Neural crest cell (in vitro differentiated cells): Measurements from ENCODE around the gene NID1. TPM values are rescaled to one million over a fixed set of nuclear protein-coding genes. Genes with fewer than 3 reads are reported as not detected.

Source experiments
- DNase-seq: peaks from one replicate; pipeline ENCODE4 v3.0.0; 2021; ENCODE audit warnings: low read depth, mixed read lengths, low spot score
- H3K27ac Mint-ChIP-seq: one replicate; pipeline ENCODE4 v1.8.0; 2021; ENCODE audit warnings: mild to moderate bottlenecking, mixed read lengths; ENCODE audit not compliant: unreplicated experiment
- H3K27me3 Mint-ChIP-seq: 2 replicates; pipeline ENCODE4 v1.8.0; 2021; ENCODE audit warnings: low read depth, mild to moderate bottlenecking, mixed read lengths
- H3K36me3 Mint-ChIP-seq: 2 replicates; pipeline ENCODE4 v1.8.0; 2021; ENCODE audit warnings: low read depth, mild to moderate bottlenecking, mixed read lengths
- H3K4me1 Mint-ChIP-seq: 2 replicates; pipeline ENCODE4 v1.8.0; 2021; ENCODE audit warnings: mixed read lengths
- H3K4me3 Mint-ChIP-seq: one replicate; pipeline ENCODE4 v1.8.0; 2021; ENCODE audit warnings: mild to moderate bottlenecking, mixed read lengths
- H3K9me3 Mint-ChIP-seq: 2 replicates; pipeline ENCODE4 v1.8.0; 2021; ENCODE audit warnings: mixed read lengths
- total RNA-seq: library from RNA; stranded (reverse); gene quantifications from 2 replicates; pipeline ENCODE4 v1.2.1, GENCODE V29; 2021
- TF ChIP-seq, protein P1 (sequence below): fragments of 200-600 bp; sonication (generic); conservative IDR thresholded peaks from 2 replicates; pipeline ENCODE4 v1.5.0; 2021; ENCODE audit warnings: antibody characterized with exemption, mild to moderate bottlenecking

The NID1 gene
- total RNA-seq, 1 donor from 2014 or later = 90.3 TPM

DNA sequence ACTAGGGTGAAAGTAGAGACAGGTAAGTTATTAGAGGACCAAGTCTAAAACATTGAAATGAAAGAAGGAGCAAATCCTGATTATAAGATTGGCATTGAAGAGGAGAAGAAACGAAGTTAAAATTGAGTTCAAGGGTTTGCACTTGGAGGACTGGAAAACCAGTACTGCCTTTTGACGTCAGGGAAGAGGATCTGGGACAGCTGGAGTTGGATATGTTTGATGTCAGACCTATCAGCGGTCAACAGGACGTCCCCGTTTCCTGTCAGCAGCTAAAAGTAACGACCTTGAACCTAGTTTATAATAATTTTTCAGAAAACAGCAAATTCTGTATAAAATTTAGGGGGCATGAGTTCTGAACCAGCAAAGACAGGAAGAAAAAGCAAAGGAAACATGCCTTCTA lies 1.2 kb upstream of the NID1 start:
- TF ChIP-seq, protein P1, sequence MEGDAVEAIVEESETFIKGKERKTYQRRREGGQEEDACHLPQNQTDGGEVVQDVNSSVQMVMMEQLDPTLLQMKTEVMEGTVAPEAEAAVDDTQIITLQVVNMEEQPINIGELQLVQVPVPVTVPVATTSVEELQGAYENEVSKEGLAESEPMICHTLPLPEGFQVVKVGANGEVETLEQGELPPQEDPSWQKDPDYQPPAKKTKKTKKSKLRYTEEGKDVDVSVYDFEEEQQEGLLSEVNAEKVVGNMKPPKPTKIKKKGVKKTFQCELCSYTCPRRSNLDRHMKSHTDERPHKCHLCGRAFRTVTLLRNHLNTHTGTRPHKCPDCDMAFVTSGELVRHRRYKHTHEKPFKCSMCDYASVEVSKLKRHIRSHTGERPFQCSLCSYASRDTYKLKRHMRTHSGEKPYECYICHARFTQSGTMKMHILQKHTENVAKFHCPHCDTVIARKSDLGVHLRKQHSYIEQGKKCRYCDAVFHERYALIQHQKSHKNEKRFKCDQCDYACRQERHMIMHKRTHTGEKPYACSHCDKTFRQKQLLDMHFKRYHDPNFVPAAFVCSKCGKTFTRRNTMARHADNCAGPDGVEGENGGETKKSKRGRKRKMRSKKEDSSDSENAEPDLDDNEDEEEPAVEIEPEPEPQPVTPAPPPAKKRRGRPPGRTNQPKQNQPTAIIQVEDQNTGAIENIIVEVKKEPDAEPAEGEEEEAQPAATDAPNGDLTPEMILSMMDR = no peak
- H3K36me3 Mint-ChIP-seq = peaks cover 2% of the 10 kb centered on the region
- no peak for DNase-seq
- no peak overlapping the region for H3K27ac Mint-ChIP-seq
- H3K9me3 Mint-ChIP-seq = peaks cover 2% of the 10 kb centered on the region
- peaks cover 47% of the 10 kb centered on the region for H3K4me1 Mint-ChIP-seq
- H3K4me3 Mint-ChIP-seq = peak overlapping the region; percentile 81
- peaks cover 31% of the 10 kb centered on the region for H3K27me3 Mint-ChIP-seq

DNA sequence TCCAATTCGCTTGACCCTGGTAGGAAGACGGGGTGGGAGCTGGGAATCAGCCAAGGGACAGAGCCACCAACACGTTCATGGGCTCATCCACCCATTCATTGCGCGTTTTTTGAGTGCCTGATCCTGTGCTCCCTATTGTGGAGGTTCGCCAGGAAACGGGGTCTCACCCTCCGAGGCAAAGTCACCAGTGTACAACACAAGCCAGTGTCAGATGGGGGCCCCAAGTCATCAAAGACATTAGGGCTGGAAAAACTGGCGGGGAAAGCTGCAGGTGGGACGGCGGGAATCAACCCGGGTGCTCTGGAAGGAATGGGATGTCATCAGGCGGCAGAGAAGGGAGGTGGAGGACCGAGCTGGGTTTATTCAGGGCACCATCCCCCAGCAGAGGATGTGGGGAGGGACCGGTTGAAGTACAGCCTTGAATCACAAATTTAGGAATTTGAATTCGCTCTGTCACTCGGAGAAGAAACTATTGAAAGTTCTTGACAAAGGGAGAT lies 667 bp upstream of the NID1 start:
- Mint-ChIP-seq H3K36me3 (peaks cover 6% of the 10 kb centered on the region), H3K4me3 (peak overlapping the region; percentile 81), H3K9me3 (peaks cover under 1% of the 10 kb centered on the region), H3K4me1 (peaks cover 50% of the 10 kb centered on the region), H3K27ac (peak overlapping the region; percentile 60), H3K27me3 (peaks cover 36% of the 10 kb centered on the region)
- TF ChIP-seq, protein P1 = no peak
- no peak for DNase-seq

DNA sequence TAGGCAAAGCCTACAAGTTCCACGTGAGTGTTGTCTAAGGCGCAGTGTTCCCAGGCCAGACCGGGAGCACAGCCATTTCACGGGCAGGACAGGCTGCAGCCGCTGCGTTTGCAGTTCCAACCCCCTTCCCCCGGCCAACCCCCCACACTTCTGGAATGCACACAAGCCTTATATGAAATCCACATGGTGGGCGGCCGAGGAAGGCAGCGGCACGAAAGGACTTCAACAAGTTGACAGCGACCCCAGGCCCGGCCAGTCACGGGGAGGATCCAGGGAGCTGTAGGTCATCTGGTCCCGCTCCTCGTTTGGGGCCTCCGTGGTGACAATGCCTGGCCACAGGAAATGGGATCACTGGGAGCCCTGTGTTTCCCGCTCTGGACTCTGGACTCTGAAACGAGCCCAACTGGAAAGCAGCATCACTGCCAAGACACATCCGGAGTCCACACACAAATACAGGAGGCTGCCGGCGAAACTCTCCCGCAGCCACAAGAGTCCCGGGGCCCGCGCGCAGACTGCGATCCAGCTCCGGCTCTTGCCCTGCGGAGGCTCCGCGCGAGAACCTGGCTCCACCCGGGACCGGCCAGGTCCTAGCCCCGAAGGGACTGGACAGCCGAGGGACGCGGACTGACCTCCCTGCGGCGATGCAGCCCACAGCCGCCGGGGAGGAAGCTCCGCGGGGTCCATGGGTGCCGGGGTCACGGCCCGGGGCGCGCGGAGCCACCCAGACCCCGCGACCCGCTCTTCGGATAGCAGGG lies 794 bp downstream of the NID1 start:
- Mint-ChIP-seq H3K27me3 (peaks cover 41% of the 10 kb centered on the region), H3K27ac (peak overlapping the region; percentile 76), H3K4me3 (peak overlapping the region; percentile 89), H3K36me3 (peaks cover 9% of the 10 kb centered on the region), H3K9me3 (no peaks in the 10 kb centered on the region), H3K4me1 (peaks cover 50% of the 10 kb centered on the region)
- TF ChIP-seq, protein P1 = no peak
- peak; percentile 36 for DNase-seq

DNA sequence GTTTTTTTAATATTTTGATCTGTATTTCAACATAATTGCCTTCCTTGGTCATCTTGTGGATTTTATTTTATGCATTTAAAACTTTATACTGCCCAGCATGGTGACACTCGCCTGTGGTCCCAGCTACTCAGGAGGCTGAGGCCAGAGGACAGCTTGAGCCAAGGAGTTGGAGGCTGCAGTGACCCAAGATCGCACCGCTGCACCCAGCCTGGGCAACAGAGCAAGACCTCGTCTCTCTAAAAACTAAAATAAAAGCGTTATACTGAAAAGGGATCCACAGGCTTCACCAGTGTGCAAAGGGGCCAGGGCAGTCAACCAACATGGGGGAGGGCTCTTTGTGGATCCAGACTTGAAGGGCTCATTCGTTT lies 1.4 kb downstream of the NID1 start:
- Mint-ChIP-seq H3K27me3 (peaks cover 41% of the 10 kb centered on the region), H3K9me3 (no peaks in the 10 kb centered on the region), H3K27ac (no peak overlapping the region), H3K4me1 (peaks cover 56% of the 10 kb centered on the region), H3K36me3 (peaks cover 9% of the 10 kb centered on the region), H3K4me3 (peak overlapping the region; percentile 89)
- TF ChIP-seq, protein P1 = no peak
- DNase-seq = no peak

DNA sequence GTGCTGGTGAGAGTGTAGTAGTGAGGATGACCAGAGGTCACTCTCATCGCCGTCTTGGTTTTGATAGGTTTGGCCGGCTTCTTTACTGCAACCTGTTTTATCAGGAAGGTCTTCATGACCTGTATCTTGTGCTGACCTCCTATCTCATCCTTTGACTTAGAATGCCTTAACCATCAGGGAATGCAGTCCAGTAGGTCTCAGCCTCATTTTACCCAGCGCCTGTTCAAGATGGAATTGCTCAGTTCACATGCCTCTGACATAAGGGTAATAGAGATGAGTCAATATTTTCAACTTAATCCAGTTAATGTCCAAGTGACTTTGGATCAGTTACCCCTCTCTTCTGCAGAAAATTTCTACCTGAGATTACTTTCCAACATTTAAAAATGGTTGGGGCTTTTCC lies 4.6 kb downstream of the NID1 start:
- Mint-ChIP-seq H3K4me3 (peak overlapping the region; percentile 61), H3K36me3 (peaks cover 9% of the 10 kb centered on the region), H3K27ac (no peak overlapping the region), H3K27me3 (peaks cover 20% of the 10 kb centered on the region), H3K4me1 (peaks cover 45% of the 10 kb centered on the region), H3K9me3 (no peaks in the 10 kb centered on the region)
- TF ChIP-seq, protein P1 = no peak
- DNase-seq = no peak
